ENCODE data around the gene SNAP23.

The SNAP23 gene

GRCh38 chr15:42575188-42576039, 80.0 kb downstream of the SNAP23 start, which contains the start of gene STARD9:
Gene STARD9 (plus strand): TSS chr15:42575606. CDS start chr15:42575716, 110 bp downstream.
- DNase-seq, result peak; percentile 98

- no peak for DNase-seq
These were observed 80.7 kb downstream of the SNAP23 start for GRCh38 chr15:42576040-42576594.

- no peak for DNase-seq
These were observed 81.3 kb downstream of the SNAP23 start for GRCh38 chr15:42576776-42577175.

GRCh38 chr15:42577514-42578031, 82.1 kb downstream of the SNAP23 start:
- peak; percentile 84 for DNase-seq

- DNase-seq, result no peak
These were observed 83.6 kb downstream of the SNAP23 start for GRCh38 chr15:42578984-42579537.

GRCh38 chr15:42581272-42581730, 85.9 kb downstream of the SNAP23 start:
- peak; percentile 67 for DNase-seq
